Body of pancreas (tissue), 4 donors: ENCODE measurements around the gene SOBP. TPM values are rescaled to one million over a fixed set of nuclear protein-coding genes. Genes with fewer than 3 reads are reported as not detected.

Experiments used
- ATAC-seq: fragments of 150-250 bp; one replicate; pipeline ENCODE4 v1.9.1; 2016
- DNase-seq, 4 donors: peaks; one replicate each; pipeline ENCODE4 v3.0.0-alpha.2; 2019
- H3K27ac ChIP-seq, 4 donors: fragments of 200-600 bp; sonication (generic); 1 replicate in 3 of 4; 2 replicates in 1 of 4; pipeline versions ENCODE4 v1.5.1 to v1.6.1; 2016 to 2019; ENCODE audit warnings: mild to moderate bottlenecking in 1 of 4, mixed read lengths in 1 of 4, moderate library complexity in 1 of 4
- H3K27me3 ChIP-seq, 2 donors: fragments of 200-600 bp; sonication (generic); one replicate each; pipeline ENCODE4 v1.6.0; 2016; ENCODE audit warnings: mild to moderate bottlenecking in 1 of 2
- H3K36me3 ChIP-seq, 2 donors: fragments of 200-600 bp; sonication (generic); replicated peaks in 1 of 2; 2 replicates each; pipeline ENCODE4 v1.5.1; 2016; ENCODE audit warnings: low read depth in 2 of 2; ENCODE audit not compliant: insufficient read depth in 1 of 2
- H3K4me1 ChIP-seq: fragments of 200-600 bp; sonication (generic); one replicate; pipeline ENCODE4 v1.6.0; 2016
- H3K4me3 ChIP-seq, 2 donors: fragments of 200-600 bp; sonication (generic); 1 replicate in 1 of 2; 2 replicates in 1 of 2; pipeline ENCODE4 v1.5.1; 2016 to 2019
- H3K9me3 ChIP-seq, 3 donors: fragments of 200-600 bp; sonication (generic); 1 replicate in 2 of 3; 2 replicates in 1 of 3; pipeline ENCODE4 v1.5.1; 2016
- CTCF ChIP-seq, 7 experiments: fragments of 450-650 bp in 4 of 7; fragments of 200-600 bp in 3 of 7; sonication (generic) in 3 of 7; IDR thresholded peaks; one replicate each; pipeline ENCODE4 v1.5.1; 2016 to 2019; ENCODE audit warnings: antibody characterized with exemption in 7 of 7
- POLR2A ChIP-seq, 3 donors: fragments of 450-650 bp; IDR thresholded peaks; one replicate each; pipeline ENCODE4 v1.6.1; 2016; ENCODE audit warnings: antibody characterized with exemption in 3 of 3, mild to moderate bottlenecking in 2 of 3
- WGBS, 2 donors: methylation state at CpG; one replicate each; pipeline ENCODE4 v1.1.5; 2017; 5-methylcytosine and 5-hydroxymethylcytosine counted together
- intact Hi-C: fragments of 100-400 bp; cut with DNase I; formaldehyde crosslinking; loops from one replicate; pipeline ENCODE4 v1.15.1; 2023
- total RNA-seq, 2 donors: library from RNA; depleted of rRNA; stranded (reverse); fragments of >200 nt; gene quantifications; one replicate each; pipeline ENCODE4 v1.1.0, GENCODE V29; 2016

The SOBP gene
- total RNA-seq, 2 donors from 2014 or later: 0.66 to 3.1 TPM

GRCh38 chr6:107488174-107488874 lies 1.6 kb upstream of the SOBP start:
- H3K36me3 ChIP-seq: no peaks in the 10 kb centered on the region
- no peak for TF ChIP-seq CTCF (IDR thresholded peaks at IDR 0.05)
- TF ChIP-seq POLR2A (IDR thresholded peaks at IDR 0.05): no peak
- no peak overlapping the region for H3K4me3 ChIP-seq
- no peak for ATAC-seq
- WGBS, 2 donors: 36 to 48% methylated on average over 26 to 27 of the region's 27 CpGs
- DNase-seq: no peak
- H3K27me3 ChIP-seq: no peaks in the 10 kb centered on the region
- intact Hi-C loops: no loop called here
- no peaks in the 10 kb centered on the region for H3K9me3 ChIP-seq
- H3K27ac ChIP-seq: no peak overlapping the region
- peaks cover 23% of the 10 kb centered on the region for H3K4me1 ChIP-seq

- TF ChIP-seq CTCF (IDR thresholded peaks at IDR 0.05): no peak
- TF ChIP-seq POLR2A (IDR thresholded peaks at IDR 0.05): no peak
- ATAC-seq: peak; percentile 35
- H3K4me3 ChIP-seq: peak overlapping the region; percentile 14 to 21
- no peaks in the 10 kb centered on the region for H3K9me3 ChIP-seq
- peak overlapping the region in 3 of 4 donors; percentile 9 to 48 (median 24) for H3K27ac ChIP-seq
- peaks cover 23% of the 10 kb centered on the region for H3K4me1 ChIP-seq
- intact Hi-C loops: no loop called here
- 1% methylated on average over 45 to 51 of the region's 51 CpGs for WGBS, 2 donors
- DNase-seq: peak; percentile 16 to 29 (median 18)
- no peaks in the 10 kb centered on the region for H3K27me3 ChIP-seq
- H3K36me3 ChIP-seq: no peaks in the 10 kb centered on the region
Measured at GRCh38 chr6:107488875-107489635, 862 bp upstream of the SOBP start.

DNA sequence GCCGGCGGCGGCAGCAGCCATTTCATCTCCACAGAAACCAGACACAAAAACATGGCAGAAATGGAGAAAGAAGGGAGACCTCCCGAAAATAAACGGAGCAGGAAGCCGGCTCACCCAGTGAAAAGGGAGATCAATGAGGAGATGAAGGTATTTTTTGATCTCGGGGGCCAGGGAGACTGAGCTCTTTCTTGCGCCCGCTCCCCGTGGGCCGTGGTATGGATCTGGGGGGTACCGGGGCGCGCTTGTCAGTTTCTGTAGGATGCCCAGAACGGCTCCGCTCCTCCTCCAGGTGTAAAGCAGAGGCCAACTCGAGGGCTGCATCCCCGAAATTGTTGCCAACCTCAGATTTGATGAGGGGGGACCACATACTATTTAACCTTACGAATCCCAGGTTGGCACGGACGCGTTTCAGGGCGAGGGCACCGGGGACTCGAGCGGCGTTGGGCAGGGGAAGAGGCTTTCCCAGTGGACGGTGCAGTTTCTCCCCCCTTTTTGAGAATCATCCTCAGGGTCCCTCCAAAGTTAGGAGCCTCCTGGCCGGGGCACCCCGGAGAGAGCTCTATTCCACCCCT lies 735 bp downstream of the SOBP start:
- Histone ChIP-seq H3K9me3 (no peaks in the 10 kb centered on the region), H3K27ac (peak overlapping the region in 3 of 4 donors; percentile 43 to 69 (median 58)), H3K4me1 (peaks cover 23% of the 10 kb centered on the region), H3K36me3 (no peaks in the 10 kb centered on the region), H3K4me3 (peak overlapping the region; percentile 44 to 80), H3K27me3 (no peaks in the 10 kb centered on the region)
- intact Hi-C loops: no loop called here
- 1% methylated on average over 19 to 30 of the region's 30 CpGs for WGBS, 2 donors
- no peak for TF ChIP-seq CTCF (IDR thresholded peaks at IDR 0.05)
- no peak for TF ChIP-seq POLR2A (IDR thresholded peaks at IDR 0.05)
- ATAC-seq: peak; percentile 1
- peak in 1 of 4 donors; percentile 11 for DNase-seq

GRCh38 chr6:107491138-107491609 lies 1.3 kb downstream of the SOBP start:
- DNase-seq: peak; percentile 39 to 59 (median 44)
- TF ChIP-seq CTCF (IDR thresholded peaks at IDR 0.05) (no peak), POLR2A (IDR thresholded peaks at IDR 0.05) (no peak)
- Histone ChIP-seq H3K4me3 (peak overlapping the region in 1 of 2 donors; percentile 80), H3K27ac (peak overlapping the region in 3 of 4 donors; percentile 43 to 69 (median 58)), H3K27me3 (no peaks in the 10 kb centered on the region), H3K36me3 (no peaks in the 10 kb centered on the region), H3K4me1 (peaks cover 23% of the 10 kb centered on the region), H3K9me3 (no peaks in the 10 kb centered on the region)
- peak; percentile 29 for ATAC-seq
- 2% methylated on average over 21 to 38 of the region's 38 CpGs for WGBS, 2 donors
- intact Hi-C loops: no loop called here
